ENCODE measurements around the gene UBXN1. TPM values are rescaled to one million over a fixed set of nuclear protein-coding genes. Genes with fewer than 3 reads are reported as not detected.

The UBXN1 gene
- total and polyA plus RNA-seq, 10 of the 15 experiments (the other 5 are each of a cell fraction or from before 2014, with no cell fraction given): 7.0 to 173 (median 106) TPM

GRCh38 chr11:62712276-62712812 is 33.5 kb upstream of the UBXN1 start:
- Histone ChIP-seq H3K27me3 (replicated peaks in 1 of 2; ENCODE audit: control insufficient read depth in 2 of 2, insufficient read depth in 2 of 2, low read length in 1 of 2) (no peaks in the 10 kb centered on the region), H3K36me3 (ENCODE audit: control insufficient read depth in 2 of 2, insufficient read depth in 2 of 2, low read length in 1 of 2) (peaks cover 34 to 35% of the 10 kb centered on the region in 2 experiments), H3K4me1 (ENCODE audit: control insufficient read depth, insufficient read depth, low read length) (peaks cover 32% of the 10 kb centered on the region), H3K4me3 (no peak overlapping the region), H3K9ac (ENCODE audit: control insufficient read depth, insufficient read depth, low read length) (no peak overlapping the region), H3K4me2 (ENCODE audit: control insufficient read depth, insufficient read depth) (no peak overlapping the region), H2AFZ (ENCODE audit: control insufficient read depth, low read depth, low read length) (no peak overlapping the region), H3K9me3 (replicated peaks; ENCODE audit: control insufficient read depth, insufficient read depth, low read length) (no peaks in the 10 kb centered on the region), H3K27ac (ENCODE audit: control insufficient read depth, insufficient read depth) (no peak overlapping the region), H3K79me2 (ENCODE audit: control insufficient read depth, insufficient read depth, low read length) (no peaks in the 10 kb centered on the region), H4K20me1 (ENCODE audit: control insufficient read depth, insufficient read depth) (no peaks in the 10 kb centered on the region)
- BruUV-seq (replicated peaks): no TSS peak
- ATAC-seq (no peak), FAIRE-seq (no peak), DNase-seq (ENCODE audit: low read depth, low spot score) (no peak)
- RAD21 ChIA-PET (ENCODE audit: unreplicated experiment): no interaction called here
- intact Hi-C loops (cut with micrococcal nuclease; ENCODE audit: unreplicated experiment) (no loop called here), in situ Hi-C loops (cut with MboI) (no loop called here)
- CTCF ChIA-PET: interaction anchor here (1.1 kb wide), 1 partner anchor 91 kb away, joined by 3 read pairs; no protein-coding TSS in a partner anchor
- WGBS (ENCODE audit: insufficient coverage, insufficient replicate concordance, low lambda C conversion rate, missing lambda C conversion rate): 62% methylated on average over 6 of the region's 6 CpGs
- SMC1A ChIA-PET (ENCODE audit: uncharacterized antibody, unreplicated experiment): interaction anchor here (5.3 kb wide), 1 partner anchor 16 kb away, joined by 26 read pairs; the partner anchor contains the start of genes HNRNPUL2 and TTC9C
- POLR2A ChIA-PET: interaction anchor here (5.5 kb wide), 1 partner anchor 14 kb away, joined by 40 read pairs; the partner anchor contains the start of genes HNRNPUL2 and TTC9C
- TF ChIP-seq E4F1 (IDR thresholded peaks at IDR 0.05; ENCODE audit: borderline replicate concordance, partially characterized antibody): no peak
- no peak for TF ChIP-seq ATF3 (IDR thresholded peaks at IDR 0.05; ENCODE audit: borderline replicate concordance, extremely low read depth, low read depth, low read length)
- TF ChIP-seq ZZZ3 (IDR thresholded peaks at IDR 0.05; ENCODE audit: control insufficient read depth, insufficient read length, low read depth): no peak
- TF ChIP-seq ZBTB40 (IDR thresholded peaks at IDR 0.05; ENCODE audit: borderline replicate concordance): no peak
- TF ChIP-seq CUX1 (IDR thresholded peaks at IDR 0.05; ENCODE audit: insufficient replicate concordance, low read depth, low read length): no peak
- no peak for TF ChIP-seq NR2C2 (IDR thresholded peaks at IDR 0.05; ENCODE audit: borderline replicate concordance, control insufficient read depth, insufficient read length, low read depth)
- TF ChIP-seq ZNF622 (IDR thresholded peaks at IDR 0.05): no peak
- TF ChIP-seq SMC3 (IDR thresholded peaks at IDR 0.05; ENCODE audit: borderline replicate concordance, low read length): no peak
- no peak for TF ChIP-seq MEF2B (IDR thresholded peaks at IDR 0.05; ENCODE audit: partially characterized antibody, poor library complexity, severe bottlenecking)
- TF ChIP-seq ZNF207 (IDR thresholded peaks at IDR 0.05; ENCODE audit: borderline replicate concordance): no peak
